ENCODE results near the gene SPTLC3.

SPTLC3 gene

GRCh38 chr20:13149371-13150105, 140.8 kb downstream of the SPTLC3 start:
- Histone ChIP-seq H3K79me2 (no peaks in the 10 kb centered on the region), H2AFZ (no peak overlapping the region), H3K9me3 (ENCODE audit: control insufficient read depth, low read length) (no peaks in the 10 kb centered on the region), H3K27me3 (ENCODE audit: control insufficient read depth, insufficient read depth, low read length) (no peaks in the 10 kb centered on the region), H3K4me3 (ENCODE audit: low read depth, low read length) (no peak overlapping the region), H3K9ac (no peak overlapping the region), H3K27ac (no peak overlapping the region), H3K4me2 (ENCODE audit: low read length) (no peak overlapping the region), H3K4me1 (no peaks in the 10 kb centered on the region), H3K36me3 (ENCODE audit: control insufficient read depth, insufficient read depth, low read length) (no peaks in the 10 kb centered on the region)
- TF ChIP-seq CTCF (IDR thresholded peaks at IDR 0.05), result no peak

- Histone ChIP-seq H3K9me3 (ENCODE audit: control insufficient read depth, low read length) (no peaks in the 10 kb centered on the region), H3K4me3 (ENCODE audit: low read depth, low read length) (no peak overlapping the region), H3K36me3 (ENCODE audit: control insufficient read depth, insufficient read depth, low read length) (no peaks in the 10 kb centered on the region), H3K27ac (no peak overlapping the region), H3K4me2 (ENCODE audit: low read length) (no peak overlapping the region), H3K79me2 (no peaks in the 10 kb centered on the region), H3K9ac (no peak overlapping the region), H3K4me1 (no peaks in the 10 kb centered on the region), H2AFZ (no peak overlapping the region), H3K27me3 (ENCODE audit: control insufficient read depth, insufficient read depth, low read length) (no peaks in the 10 kb centered on the region)
- TF ChIP-seq CTCF (IDR thresholded peaks at IDR 0.05), result no peak
These were observed 149.6 kb downstream of the SPTLC3 start for GRCh38 chr20:13158369-13158768.

GRCh38 chr20:13159889-13160288, 151.1 kb downstream of the SPTLC3 start:
- Histone ChIP-seq H3K4me3 (ENCODE audit: low read depth, low read length) (no peak overlapping the region), H3K79me2 (no peaks in the 10 kb centered on the region), H3K4me1 (no peaks in the 10 kb centered on the region), H3K27me3 (ENCODE audit: control insufficient read depth, insufficient read depth, low read length) (no peaks in the 10 kb centered on the region), H2AFZ (no peak overlapping the region), H3K4me2 (ENCODE audit: low read length) (no peak overlapping the region), H3K9ac (no peak overlapping the region), H3K9me3 (ENCODE audit: control insufficient read depth, low read length) (no peaks in the 10 kb centered on the region), H3K27ac (no peak overlapping the region), H3K36me3 (ENCODE audit: control insufficient read depth, insufficient read depth, low read length) (no peaks in the 10 kb centered on the region)
- no peak for TF ChIP-seq CTCF (IDR thresholded peaks at IDR 0.05)

- H3K36me3 ChIP-seq (ENCODE audit: control insufficient read depth, insufficient read depth, low read length), result no peaks in the 10 kb centered on the region
- H3K4me2 ChIP-seq (ENCODE audit: low read length), result no peak overlapping the region
- no peaks in the 10 kb centered on the region for H3K79me2 ChIP-seq
- no peaks in the 10 kb centered on the region for H3K9me3 ChIP-seq (ENCODE audit: control insufficient read depth, low read length)
- no peak overlapping the region for H3K27ac ChIP-seq
- H3K9ac ChIP-seq, result no peak overlapping the region
- no peaks in the 10 kb centered on the region for H3K27me3 ChIP-seq (ENCODE audit: control insufficient read depth, insufficient read depth, low read length)
- H3K4me1 ChIP-seq, result no peaks in the 10 kb centered on the region
- no peak for TF ChIP-seq CTCF (IDR thresholded peaks at IDR 0.05)
- H3K4me3 ChIP-seq (ENCODE audit: low read depth, low read length), result no peak overlapping the region
- H2AFZ ChIP-seq, result no peak overlapping the region
These were observed 156.4 kb downstream of the SPTLC3 start for GRCh38 chr20:13165203-13165602.

GRCh38 chr20:13166011-13166410, 157.2 kb downstream of the SPTLC3 start:
- Histone ChIP-seq H3K4me2 (ENCODE audit: low read length) (no peak overlapping the region), H3K36me3 (ENCODE audit: control insufficient read depth, insufficient read depth, low read length) (no peaks in the 10 kb centered on the region), H3K79me2 (no peaks in the 10 kb centered on the region), H3K27ac (no peak overlapping the region), H3K27me3 (ENCODE audit: control insufficient read depth, insufficient read depth, low read length) (no peaks in the 10 kb centered on the region), H3K4me3 (ENCODE audit: low read depth, low read length) (no peak overlapping the region), H3K4me1 (no peaks in the 10 kb centered on the region), H2AFZ (no peak overlapping the region), H3K9ac (no peak overlapping the region), H3K9me3 (ENCODE audit: control insufficient read depth, low read length) (no peaks in the 10 kb centered on the region)
- no peak for TF ChIP-seq CTCF (IDR thresholded peaks at IDR 0.05)
